DOHH2 (cell line): ENCODE results near the gene SPG7.

Experiments used
- EZH2phosphoT487 ChIP-seq: fragments of 200-600 bp; sonication (generic); IDR thresholded peaks from 2 replicates; pipeline ENCODE4 v1.6.1; 2017; ENCODE audit warnings: borderline replicate concordance, mild to moderate bottlenecking, antibody characterized with exemption, low read length, moderate library complexity, mixed read lengths
- TF ChIP-seq, protein P1 (sequence below): fragments of 200-600 bp; sonication (generic); IDR thresholded peaks from one replicate; pipeline ENCODE4 v1.5.1; 2014; ENCODE audit warnings: antibody characterized with exemption, mild to moderate bottlenecking, low read depth, low read length; ENCODE audit not compliant: poor library complexity, severe bottlenecking

DNA sequence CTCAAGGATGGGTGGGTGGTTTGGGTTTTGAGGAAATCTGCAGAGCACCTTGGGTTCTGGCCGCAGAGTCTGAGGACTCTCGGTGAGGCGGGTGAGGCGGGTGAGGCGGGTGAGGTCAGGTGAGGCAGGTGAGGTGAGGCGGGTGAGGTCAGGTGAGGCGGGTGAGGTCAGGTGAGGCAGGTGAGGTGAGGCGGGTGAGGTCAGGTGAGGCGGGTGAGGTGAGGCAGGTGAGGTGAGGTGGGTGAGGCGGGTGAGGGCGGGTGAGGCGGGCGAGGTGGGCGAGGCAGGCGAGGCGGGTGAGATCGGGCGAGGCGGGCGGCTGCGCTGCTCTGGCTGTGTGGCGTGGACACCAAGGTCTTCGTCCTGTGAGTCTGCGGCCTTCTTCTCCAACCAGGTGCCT is 28.2 kb downstream of the SPG7 start:
- TF ChIP-seq, protein P1, sequence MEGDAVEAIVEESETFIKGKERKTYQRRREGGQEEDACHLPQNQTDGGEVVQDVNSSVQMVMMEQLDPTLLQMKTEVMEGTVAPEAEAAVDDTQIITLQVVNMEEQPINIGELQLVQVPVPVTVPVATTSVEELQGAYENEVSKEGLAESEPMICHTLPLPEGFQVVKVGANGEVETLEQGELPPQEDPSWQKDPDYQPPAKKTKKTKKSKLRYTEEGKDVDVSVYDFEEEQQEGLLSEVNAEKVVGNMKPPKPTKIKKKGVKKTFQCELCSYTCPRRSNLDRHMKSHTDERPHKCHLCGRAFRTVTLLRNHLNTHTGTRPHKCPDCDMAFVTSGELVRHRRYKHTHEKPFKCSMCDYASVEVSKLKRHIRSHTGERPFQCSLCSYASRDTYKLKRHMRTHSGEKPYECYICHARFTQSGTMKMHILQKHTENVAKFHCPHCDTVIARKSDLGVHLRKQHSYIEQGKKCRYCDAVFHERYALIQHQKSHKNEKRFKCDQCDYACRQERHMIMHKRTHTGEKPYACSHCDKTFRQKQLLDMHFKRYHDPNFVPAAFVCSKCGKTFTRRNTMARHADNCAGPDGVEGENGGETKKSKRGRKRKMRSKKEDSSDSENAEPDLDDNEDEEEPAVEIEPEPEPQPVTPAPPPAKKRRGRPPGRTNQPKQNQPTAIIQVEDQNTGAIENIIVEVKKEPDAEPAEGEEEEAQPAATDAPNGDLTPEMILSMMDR, result no peak
- TF ChIP-seq EZH2phosphoT487, result no peak
